RCC 7860 (cell line): ENCODE data around the gene MAN2A1.

Experiments used
- DNase-seq: peaks from one replicate; pipeline ENCODE4 v3.0.0-alpha.2; 2015; ENCODE audit warnings: low spot score
- FAIRE-seq: peaks from 2 replicates; lab custom pipeline; 2012; peaks lifted over from hg19 to GRCh38; lab: Jason Lieb, UNC

Gene MAN2A1

DNA sequence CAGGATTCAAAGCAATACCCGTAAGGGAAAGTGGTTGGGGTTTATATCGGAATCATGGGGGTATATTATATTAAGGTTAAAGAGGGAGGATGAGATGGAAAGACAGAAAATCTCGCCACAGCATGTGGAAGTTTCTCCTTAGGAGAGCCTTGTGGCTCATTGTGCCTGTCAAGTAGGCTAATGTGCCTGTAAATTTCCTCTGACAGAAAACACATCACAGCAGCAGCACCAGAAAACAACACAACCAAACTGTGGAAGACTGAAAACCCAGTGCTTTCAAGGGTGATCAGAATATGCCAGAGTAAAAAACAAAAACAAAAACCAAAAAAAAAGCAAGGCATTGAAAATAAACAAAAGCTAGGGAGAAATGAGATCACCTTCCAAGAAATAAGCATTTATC is 11.3 kb upstream of the MAN2A1 start:
- no peak for FAIRE-seq
- DNase-seq = no peak

GRCh38 chr5:109681763-109682162 is 8.0 kb upstream of the MAN2A1 start:
- FAIRE-seq = no peak
- no peak for DNase-seq

DNA sequence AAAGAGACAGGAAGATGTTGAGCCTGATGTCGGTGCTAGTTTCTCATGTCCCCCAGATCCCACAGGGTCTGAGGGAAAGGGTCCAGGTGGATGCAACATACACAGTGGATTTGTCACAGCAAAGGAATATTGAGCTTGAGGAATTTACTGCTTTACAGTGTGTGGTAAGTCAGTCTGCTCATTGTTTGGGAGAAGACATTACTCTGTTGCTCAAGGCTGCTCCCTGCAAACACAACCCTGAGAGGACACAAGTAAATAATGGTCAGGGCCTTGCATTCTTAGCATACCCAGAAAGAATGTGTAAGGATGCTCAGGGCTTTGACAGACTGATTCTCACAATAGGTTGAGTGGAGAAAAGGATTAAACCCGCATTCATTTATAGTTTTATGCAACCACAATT is 7.3 kb upstream of the MAN2A1 start:
- FAIRE-seq (no peak), DNase-seq (no peak)

DNA sequence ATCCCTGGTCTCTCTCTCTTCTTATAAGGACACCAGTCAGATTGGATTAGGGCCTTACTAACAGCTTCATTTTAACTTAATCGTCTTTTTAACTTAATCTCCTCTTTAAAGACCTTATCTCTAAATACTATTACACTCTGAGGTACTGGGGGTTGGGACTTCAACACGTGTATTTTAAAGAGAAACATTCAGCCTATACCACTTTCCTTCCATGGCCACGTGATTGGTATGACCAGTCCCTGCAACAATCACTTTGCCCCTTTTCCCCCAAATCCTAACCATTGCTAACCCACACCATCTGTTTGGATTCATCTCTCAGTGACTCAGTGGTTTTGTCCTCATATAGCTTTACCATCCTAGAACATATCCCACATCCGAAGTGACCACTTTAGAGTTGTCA is 3.8 kb upstream of the MAN2A1 start:
- DNase-seq (no peak), FAIRE-seq (no peak)

GRCh38 chr5:109688630-109688969 is 1.1 kb upstream of the MAN2A1 start:
- no peak for DNase-seq
- no peak for FAIRE-seq

- DNase-seq = peak; percentile 76
- FAIRE-seq = no peak
These were observed 572 bp upstream of the MAN2A1 start for GRCh38 chr5:109688970-109689739.

- FAIRE-seq (no peak), DNase-seq (peak; percentile 8)
These were observed 681 bp downstream of the MAN2A1 start for GRCh38 chr5:109690242-109690974.

DNA sequence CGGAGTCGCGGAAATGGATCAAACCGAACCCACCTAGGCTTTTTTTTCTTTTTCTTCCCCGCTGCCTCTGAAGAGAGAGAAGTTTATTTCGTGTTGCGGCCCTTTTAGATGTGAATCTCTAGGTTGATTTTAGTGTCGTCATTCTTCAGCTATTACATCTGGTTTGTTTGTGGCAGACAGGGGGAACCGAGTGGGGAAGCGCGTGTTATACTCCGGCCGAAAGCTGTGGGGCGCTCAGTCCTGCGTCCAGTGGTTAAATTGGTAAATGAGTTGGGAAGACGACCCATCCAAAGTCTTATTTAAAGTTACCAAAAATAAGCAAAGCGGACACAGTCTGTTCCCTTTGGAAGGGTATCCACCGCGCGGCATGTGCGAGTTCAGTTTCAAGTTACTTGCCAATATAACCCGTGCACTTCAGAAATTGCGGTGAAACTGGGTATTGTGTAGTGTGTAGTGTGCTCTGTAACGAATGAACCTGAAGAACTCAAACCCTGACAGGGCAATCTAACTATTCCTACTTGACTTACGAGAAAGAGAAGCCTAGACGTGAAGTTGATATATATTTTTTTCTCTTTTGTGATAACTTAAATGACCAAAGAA is 1.3 kb downstream of the MAN2A1 start:
- DNase-seq = peak; percentile 63
- peak; percentile 27 for FAIRE-seq

GRCh38 chr5:109691996-109692395 is 2.3 kb downstream of the MAN2A1 start:
- DNase-seq (no peak), FAIRE-seq (peak; percentile 8)

GRCh38 chr5:109692852-109693251 is 3.1 kb downstream of the MAN2A1 start:
- FAIRE-seq (no peak), DNase-seq (no peak)

DNA sequence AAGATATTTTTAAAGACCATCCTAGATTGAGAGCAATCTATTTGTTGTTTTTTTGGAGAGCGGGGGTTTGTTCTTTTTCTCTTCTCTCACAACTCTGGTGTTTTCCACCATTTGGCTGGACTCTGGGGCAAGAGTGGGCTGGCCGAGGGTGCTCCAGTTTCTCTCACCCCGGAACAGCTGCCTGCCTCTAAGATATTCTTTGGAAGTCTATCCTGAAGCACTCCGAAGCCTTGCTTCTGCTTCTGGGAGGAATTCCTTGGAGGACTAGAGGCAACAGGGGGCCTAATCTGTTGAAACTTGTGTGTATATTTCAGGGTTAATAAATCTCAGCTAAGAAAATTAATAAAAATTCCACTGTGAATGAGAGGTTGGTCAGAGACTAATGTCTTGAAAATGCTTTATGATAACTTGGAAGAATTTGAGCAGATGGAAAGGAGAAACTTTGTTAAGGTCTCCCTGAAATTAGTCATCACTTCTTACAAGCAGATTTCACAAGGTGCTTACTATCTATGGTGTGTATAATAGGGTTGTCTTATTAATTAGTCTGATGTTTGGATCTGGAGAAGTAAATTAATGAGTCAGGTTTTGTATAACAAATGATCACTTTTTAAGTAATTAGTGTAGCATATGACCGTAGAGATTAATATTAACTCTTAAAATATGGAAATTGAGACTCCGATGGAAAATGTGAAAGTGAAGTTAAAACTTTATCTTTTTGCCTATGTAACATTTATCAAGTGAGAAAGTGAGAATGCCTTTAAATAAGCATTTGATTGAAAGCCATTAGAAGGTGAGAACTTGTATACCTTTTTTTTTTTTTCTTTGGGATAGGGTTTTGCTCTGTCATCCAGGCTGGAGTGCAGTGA is 4.0 kb downstream of the MAN2A1 start:
- no peak for FAIRE-seq
- DNase-seq = no peak

GRCh38 chr5:109694451-109694891 is 4.7 kb downstream of the MAN2A1 start:
- FAIRE-seq (no peak), DNase-seq (no peak)

DNA sequence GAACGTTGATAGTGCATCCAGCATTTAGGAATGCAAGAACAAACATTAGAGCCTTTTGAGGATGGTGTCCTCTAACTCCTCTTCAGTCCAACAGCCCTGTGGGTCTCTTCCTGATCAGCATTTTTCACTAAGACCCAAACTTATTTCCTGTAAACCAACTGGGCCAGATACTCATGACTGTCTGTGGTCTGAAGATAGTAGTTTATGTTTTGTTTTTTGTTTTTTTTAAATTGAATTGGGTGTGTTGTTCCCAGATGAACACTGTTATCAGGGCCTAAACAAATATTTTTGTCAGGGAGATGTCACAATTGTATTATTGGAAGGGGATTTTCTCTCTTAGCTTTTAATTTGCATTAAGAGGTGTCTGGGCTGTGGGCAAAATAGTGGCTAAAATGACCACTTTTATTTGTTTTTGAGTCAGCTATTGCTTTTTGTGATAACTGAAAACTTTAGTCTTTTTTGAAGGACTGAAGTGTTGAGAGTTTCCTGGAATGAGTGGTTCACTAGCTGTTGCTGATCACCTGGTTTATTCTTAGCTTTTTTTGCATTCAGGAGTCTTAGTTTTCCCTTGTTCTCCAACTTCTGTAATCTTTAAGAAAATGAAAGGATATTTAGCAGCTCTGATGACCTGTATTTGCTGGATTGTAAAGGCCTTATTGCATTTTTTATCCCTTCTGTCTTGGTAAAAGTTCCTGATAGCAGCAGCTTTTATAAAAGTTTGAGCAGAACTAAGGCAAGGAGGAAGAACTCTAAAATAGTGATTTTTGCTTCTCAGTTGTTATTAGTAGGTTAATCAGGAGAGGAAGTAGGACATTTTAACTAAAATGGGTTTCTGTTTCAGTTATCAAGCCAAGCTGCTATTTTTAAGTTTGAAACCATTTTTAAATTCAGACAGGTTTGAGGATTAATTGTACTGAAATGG is 5.5 kb downstream of the MAN2A1 start:
- no peak for FAIRE-seq

GRCh38 chr5:109697339-109697738 is 7.6 kb downstream of the MAN2A1 start:
- DNase-seq (no peak), FAIRE-seq (no peak)

More for the DNA sequence above, 5.5 kb downstream of the MAN2A1 start:
- no peak for DNase-seq

GRCh38 chr5:109700516-109701153 is 10.9 kb downstream of the MAN2A1 start:
- no peak for DNase-seq
- FAIRE-seq = no peak

DNA sequence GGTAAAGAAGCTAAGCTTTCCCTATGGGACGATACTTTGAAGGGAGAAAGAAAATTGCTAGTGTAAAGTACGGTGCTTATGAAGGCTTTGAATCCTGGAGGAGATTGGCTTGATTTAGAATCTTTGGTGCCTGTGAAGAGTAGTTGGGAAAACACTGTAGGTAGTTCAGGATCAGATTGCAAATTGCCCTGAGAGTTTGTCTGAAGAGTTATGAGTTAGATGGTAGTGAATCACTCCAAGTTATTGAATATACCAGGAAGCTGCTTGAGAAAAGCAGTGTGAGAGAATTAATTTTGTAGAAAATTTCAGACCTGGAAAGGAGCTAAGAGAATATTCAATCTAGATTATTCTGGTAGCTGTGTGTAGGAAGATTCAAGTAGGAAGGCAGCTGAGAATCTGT is 11.5 kb downstream of the MAN2A1 start:
- FAIRE-seq = no peak
- peak; percentile 9 for DNase-seq

GRCh38 chr5:109701792-109702191 is 12.1 kb downstream of the MAN2A1 start:
- DNase-seq = no peak
- no peak for FAIRE-seq

DNA sequence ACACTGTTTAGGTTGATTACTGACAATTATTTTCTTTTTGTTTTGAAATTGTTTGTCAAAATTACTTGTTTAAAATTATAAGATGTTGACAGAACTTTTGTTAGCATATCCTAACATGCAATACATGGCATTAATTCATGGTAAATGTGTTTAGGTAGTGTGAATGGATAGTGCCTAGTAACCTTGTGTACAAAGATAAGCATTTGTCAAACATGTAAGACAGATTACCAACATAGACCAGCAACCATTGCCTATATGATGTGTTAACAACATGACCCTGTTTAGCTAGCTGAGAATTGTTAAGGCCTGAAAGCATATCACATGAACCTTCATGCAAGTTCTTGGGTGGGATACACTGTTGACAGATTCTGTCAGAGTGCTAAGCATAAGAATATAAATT is 13.4 kb downstream of the MAN2A1 start:
- FAIRE-seq (no peak), DNase-seq (no peak)

GRCh38 chr5:109703829-109704228 is 14.1 kb downstream of the MAN2A1 start:
- no peak for FAIRE-seq
- no peak for DNase-seq
